ENCODE results near the gene ASTL. TPM values are rescaled to one million over a fixed set of nuclear protein-coding genes. Genes with fewer than 3 reads are reported as not detected.

Gene ASTL
- total RNA-seq, 1 donor from 2014 or later: not detected

- DNase-seq (ENCODE audit: low read depth): no peak
- Histone ChIP-seq H3K36me3 (ENCODE audit: control insufficient read depth, insufficient read depth, low read length) (no peaks in the 10 kb centered on the region), H3K27me3 (ENCODE audit: control insufficient read depth, insufficient read depth, low read length) (peaks cover 10% of the 10 kb centered on the region), H3K4me3 (ENCODE audit: low read depth, low read length) (no peak overlapping the region)
- TF ChIP-seq CTCF (IDR thresholded peaks at IDR 0.05; ENCODE audit: insufficient read depth, low read length, poor library complexity, severe bottlenecking): no peak
Measured at GRCh38 chr2:96091711-96092572, 46.4 kb downstream of the ASTL start.

- H3K27me3 ChIP-seq (ENCODE audit: control insufficient read depth, insufficient read depth, low read length): peaks cover 10% of the 10 kb centered on the region
- no peak for TF ChIP-seq CTCF (IDR thresholded peaks at IDR 0.05; ENCODE audit: insufficient read depth, low read length, poor library complexity, severe bottlenecking)
- DNase-seq (ENCODE audit: low read depth): no peak
- H3K4me3 ChIP-seq (ENCODE audit: low read depth, low read length): no peak overlapping the region
- no peaks in the 10 kb centered on the region for H3K36me3 ChIP-seq (ENCODE audit: control insufficient read depth, insufficient read depth, low read length)
Measured at GRCh38 chr2:96091141-96091710, 47.1 kb downstream of the ASTL start.

GRCh38 chr2:96090196-96090926 lies 47.9 kb downstream of the ASTL start:
- no peak for DNase-seq (ENCODE audit: low read depth)

GRCh38 chr2:96089356-96090195 lies 48.7 kb downstream of the ASTL start:
- no peak for DNase-seq (ENCODE audit: low read depth)
- Histone ChIP-seq H3K36me3 (ENCODE audit: control insufficient read depth, insufficient read depth, low read length) (no peaks in the 10 kb centered on the region), H3K27me3 (ENCODE audit: control insufficient read depth, insufficient read depth, low read length) (peaks cover 10% of the 10 kb centered on the region), H3K4me3 (ENCODE audit: low read depth, low read length) (no peak overlapping the region)
- no peak for TF ChIP-seq CTCF (IDR thresholded peaks at IDR 0.05; ENCODE audit: insufficient read depth, low read length, poor library complexity, severe bottlenecking)

More at GRCh38 chr2:96090196-96090926, 47.9 kb downstream of the ASTL start:
- Histone ChIP-seq H3K4me3 (ENCODE audit: low read depth, low read length) (no peak overlapping the region), H3K27me3 (ENCODE audit: control insufficient read depth, insufficient read depth, low read length) (peaks cover 10% of the 10 kb centered on the region), H3K36me3 (ENCODE audit: control insufficient read depth, insufficient read depth, low read length) (no peaks in the 10 kb centered on the region)
- TF ChIP-seq CTCF (IDR thresholded peaks at IDR 0.05; ENCODE audit: insufficient read depth, low read length, poor library complexity, severe bottlenecking): no peak

Measured in kidney epithelial cell (primary cell).